ENCODE data around the gene PCCA.
A peak's percentile ranks its signal among the peaks of the same experiment; 100 is the strongest.
"Not testable (repeated sequence)": the region's sequence is repeated elsewhere in the genome, so short reads cannot be mapped to it uniquely, and the experiment has no call there.

Gene PCCA

GRCh38 chr13:100563779-100564178, 474.9 kb downstream of the PCCA start:
- no peak for DNase-seq

GRCh38 chr13:100564444-100565223, 475.7 kb downstream of the PCCA start:
- no peak for DNase-seq

- no peak for DNase-seq
Measured at GRCh38 chr13:100565286-100565685, 476.4 kb downstream of the PCCA start.

GRCh38 chr13:100566543-100566942, 477.6 kb downstream of the PCCA start:
- no peak for DNase-seq

- DNase-seq: peak; percentile 56
Measured at GRCh38 chr13:100573121-100573520, 484.2 kb downstream of the PCCA start.

- DNase-seq: not testable (repeated sequence)
Measured at GRCh38 chr13:100577239-100577638, 488.3 kb downstream of the PCCA start.
